Measurements from ENCODE around the gene PHKG1.
"Not testable (repeated sequence)": the region's sequence is repeated elsewhere in the genome, so short reads cannot be mapped to it uniquely, and the experiment has no call there.

Gene PHKG1

DNA sequence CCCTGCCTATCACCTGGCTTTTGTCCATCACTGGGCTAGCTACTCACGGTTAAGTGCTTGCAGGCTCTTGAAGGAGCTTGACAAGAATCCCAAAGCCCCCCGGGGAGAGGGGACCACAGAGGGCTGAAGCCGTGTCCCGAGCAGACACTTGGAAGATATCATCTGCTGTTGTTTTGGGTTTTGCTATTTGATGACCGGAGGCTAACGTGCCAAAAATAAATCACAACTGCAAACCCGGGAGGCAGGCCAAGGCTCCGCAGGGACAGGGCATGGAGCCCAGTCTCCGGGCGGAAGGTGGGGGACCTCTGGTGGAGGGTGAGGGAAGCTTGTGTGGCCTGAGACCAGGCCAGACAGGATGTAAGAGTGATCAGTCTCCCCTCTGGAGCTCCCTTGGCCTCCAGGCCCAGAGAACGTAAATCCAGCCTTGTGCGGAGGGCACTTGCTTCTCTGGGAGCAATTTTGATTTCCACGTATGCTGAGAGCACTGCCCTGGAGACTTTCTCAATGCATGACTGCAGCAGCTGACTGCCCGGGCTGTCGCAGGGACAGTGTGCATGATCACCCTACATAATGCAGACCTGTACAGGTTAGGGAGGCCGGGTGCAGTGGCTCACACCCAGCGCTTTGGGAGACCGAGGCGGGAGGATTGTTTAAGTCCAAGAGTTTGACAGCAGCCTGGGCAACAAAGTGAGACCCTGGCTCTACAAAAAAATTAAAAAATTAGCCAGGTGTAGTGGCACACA, at the start of gene PHKG1:
TSS of gene PHKG1 (minus strand) at position 164 of the 743 bp plus-strand sequence. CDS start 4,011 bp downstream, outside the sequence.
- no peak for DNase-seq

DNA sequence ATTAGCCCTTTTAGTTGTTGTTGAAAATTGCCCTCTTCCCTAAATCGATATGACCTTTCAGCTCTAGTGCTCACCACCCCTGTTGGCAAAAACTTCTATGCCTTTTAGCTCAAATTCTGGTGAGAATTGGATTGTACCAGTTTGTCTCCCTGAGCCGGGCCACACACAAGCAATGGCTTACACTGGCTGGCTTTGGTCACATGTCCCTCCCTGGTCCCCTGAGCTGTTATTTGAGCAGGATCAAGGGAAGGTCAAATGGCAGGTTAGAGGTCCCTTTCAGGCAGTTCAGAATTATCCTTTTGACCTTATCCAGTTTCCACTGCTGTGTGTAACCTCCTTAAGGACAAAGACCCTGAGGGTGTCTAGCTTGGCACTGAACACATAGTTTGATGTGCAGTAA, 38.3 kb upstream of the PHKG1 start:
- not testable (repeated sequence) for DNase-seq

- DNase-seq: no peak
These were observed 34.7 kb upstream of the PHKG1 start for GRCh38 chr7:56127241-56127975.

DNA sequence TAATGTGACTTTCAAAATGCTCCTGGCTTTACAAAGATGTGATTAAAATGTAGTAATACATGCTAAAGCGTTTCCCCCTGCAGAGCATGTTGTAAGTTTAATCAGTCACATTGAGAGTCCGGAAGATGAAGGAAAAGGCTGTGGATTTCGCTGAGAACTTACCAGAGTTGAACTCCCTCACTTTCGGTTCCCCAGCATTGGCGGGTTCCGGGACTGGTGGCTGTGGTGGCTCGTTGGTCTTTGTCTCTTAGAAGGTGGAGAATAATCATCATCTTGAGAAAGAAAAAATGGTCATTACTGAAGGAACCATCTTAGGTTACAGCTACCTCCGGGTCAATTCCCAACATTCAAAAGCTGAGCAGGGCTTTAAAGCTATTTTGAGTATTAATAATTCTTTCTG, 33.1 kb upstream of the PHKG1 start:
- no peak for DNase-seq

GRCh38 chr7:56124981-56125380, 32.2 kb upstream of the PHKG1 start:
- no peak for DNase-seq

DNA sequence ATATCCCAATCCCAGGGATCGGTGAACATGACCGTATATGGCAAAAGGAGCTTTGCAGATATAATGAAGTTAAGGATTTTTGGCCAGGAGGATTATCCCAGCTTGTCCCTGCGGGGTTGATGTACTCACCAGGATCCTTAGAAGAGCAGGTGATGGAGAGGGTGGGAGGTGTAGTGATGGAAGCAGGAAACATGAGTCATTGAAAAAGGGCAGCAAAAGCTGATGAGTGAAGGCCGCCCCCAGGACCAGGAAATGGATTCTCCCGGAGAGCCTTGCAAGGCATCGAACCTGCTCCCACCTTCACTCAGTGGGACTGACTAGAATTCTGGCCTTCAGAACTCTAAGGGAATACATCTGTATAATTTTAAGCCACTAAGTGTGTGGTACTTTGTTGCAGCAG, 28.7 kb upstream of the PHKG1 start:
- DNase-seq: no peak

- DNase-seq: peak in 2 of 3 experiments; percentile 42 to 55
These were observed 23.2 kb upstream of the PHKG1 start, which contains the start of gene NUPR2 for GRCh38 chr7:56115852-56116538. NUPR2 (minus strand) TSS chr7:56116417; CDS start chr7:56116314, 103 bp downstream.

DNA sequence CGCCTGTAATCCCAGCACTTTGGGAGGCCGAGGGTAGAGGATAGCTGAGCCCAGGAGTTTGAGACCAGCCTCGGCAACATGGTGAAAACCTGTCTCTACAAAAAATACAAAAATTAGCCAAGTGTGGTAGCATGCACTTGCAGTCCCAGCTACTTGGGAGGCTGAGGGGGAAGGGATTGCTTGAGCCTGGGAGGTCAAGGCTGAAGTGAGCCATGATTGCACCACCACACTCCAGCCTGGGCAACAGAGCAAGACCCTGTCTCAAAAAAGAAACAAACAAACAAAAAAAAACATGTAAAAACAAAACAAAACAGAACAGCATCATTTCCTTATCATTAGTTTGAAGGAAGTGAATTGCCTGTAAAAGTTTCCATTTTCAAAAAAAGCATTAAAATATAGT, 19.5 kb upstream of the PHKG1 start:
- DNase-seq: not testable (repeated sequence)

- DNase-seq: no peak
These were observed 17.9 kb upstream of the PHKG1 start for GRCh38 chr7:56110611-56111010.

DNA sequence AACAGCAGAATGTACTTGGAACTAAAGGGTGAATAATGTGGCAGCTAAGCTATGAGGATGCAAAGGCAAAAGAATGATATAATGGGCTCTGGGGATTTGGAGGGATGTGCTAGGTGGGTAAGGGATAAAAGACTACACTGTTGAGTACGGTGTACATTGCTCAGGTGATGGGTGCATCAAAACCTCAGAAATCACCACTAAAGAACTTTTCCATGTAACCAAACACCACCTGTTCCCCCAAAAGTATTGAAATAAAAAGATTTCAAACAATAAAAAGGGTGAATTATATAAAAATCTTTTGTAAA, 15.2 kb upstream of the PHKG1 start:
- no peak for DNase-seq

GRCh38 chr7:56106108-56107073, 13.6 kb upstream of the PHKG1 start, which contains the start of gene CHCHD2:
CHCHD2 (minus strand) TSS chr7:56106476; CDS start chr7:56106413, 63 bp downstream.
- DNase-seq: peak; percentile 98 to 99 (median 98)

GRCh38 chr7:56105508-56105907, 12.8 kb upstream of the PHKG1 start:
- peak in 2 of 3 experiments; percentile 13 to 69 for DNase-seq

DNA sequence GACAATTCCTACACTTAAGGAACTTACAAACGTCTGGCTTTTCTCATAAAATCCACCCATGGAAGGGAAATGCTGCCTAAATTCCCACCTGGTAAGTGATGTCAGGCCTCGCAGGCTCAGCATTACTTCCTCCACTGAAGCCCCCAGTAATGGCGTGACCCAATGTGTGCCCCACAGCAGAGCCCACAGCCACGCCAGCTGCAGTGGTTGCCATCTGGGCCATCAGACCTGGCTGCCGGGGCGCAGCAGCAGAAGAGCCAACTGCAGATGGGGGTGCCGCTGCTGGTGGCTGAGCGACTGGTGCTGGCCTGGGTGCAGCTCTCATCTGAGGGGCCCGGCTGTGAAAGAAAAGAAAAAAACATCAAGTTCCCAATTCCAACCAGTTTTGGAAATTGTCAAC, 11.4 kb upstream of the PHKG1 start:
- DNase-seq: not testable (repeated sequence)

GRCh38 chr7:56099653-56100052, 6.9 kb upstream of the PHKG1 start:
- no peak for DNase-seq

- not testable (repeated sequence) for DNase-seq
These were observed 5.6 kb upstream of the PHKG1 start for GRCh38 chr7:56098187-56099008.

GRCh38 chr7:56097700-56098099, 4.9 kb upstream of the PHKG1 start:
- DNase-seq: no peak

- DNase-seq: not testable (repeated sequence)
These were observed 364 bp downstream of the PHKG1 start for GRCh38 chr7:56092388-56092787.

DNA sequence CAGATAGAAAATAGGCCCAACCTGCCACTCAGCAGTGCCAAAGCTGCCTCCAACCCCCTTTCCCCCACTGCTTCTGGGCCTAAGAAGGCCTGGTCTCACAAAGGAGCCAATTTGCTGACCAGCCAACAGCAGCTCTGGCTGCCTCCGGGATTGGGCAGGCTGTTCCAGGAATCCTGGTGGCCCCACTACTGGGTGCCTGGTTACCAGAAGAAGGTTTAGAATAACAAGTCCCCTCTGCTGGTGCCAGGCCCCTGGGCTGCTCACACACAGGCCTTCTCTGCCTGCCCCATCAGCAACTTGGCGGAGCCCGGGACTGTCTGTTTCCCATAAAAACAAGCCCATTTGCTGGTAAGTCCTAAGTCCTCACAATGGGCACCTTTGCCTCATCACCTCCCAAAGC, 1.2 kb downstream of the PHKG1 start:
- no peak for DNase-seq

GRCh38 chr7:56087445-56087844, 5.3 kb downstream of the PHKG1 start:
- DNase-seq: no peak

DNA sequence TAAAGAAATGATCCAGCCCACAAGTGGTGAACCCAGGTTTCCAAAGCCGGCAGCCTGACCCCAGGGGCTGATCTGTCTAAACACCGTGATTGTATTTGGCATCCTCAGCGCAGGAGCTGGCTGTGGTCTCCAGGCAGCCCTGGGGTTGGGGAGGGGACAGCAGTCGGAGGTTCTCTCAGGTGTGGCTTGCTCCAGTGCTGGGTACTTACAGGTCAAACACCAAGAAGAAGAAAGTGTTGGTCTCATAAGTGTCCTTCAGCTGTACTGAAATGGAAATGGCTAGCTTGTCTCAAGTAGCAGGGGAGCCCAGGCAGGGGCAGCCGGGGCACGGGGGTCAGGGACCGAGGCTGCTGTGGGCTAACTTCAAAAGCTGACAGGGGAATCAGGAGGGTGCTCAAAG, 6.0 kb downstream of the PHKG1 start:
- no peak for DNase-seq

GRCh38 chr7:56083150-56083785, 9.5 kb downstream of the PHKG1 start:
- peak in 1 of 3 experiments; percentile 40 for DNase-seq

Data from NCI-H1417 (cell line).